T-helper 2 cell treated with Interferon-gamma antibody and Interleukin-4, amounts not matched to agents 5 μg/mL and 100 μg/mL, for 36 hours (primary cell): ENCODE results near the gene SYDE2.
"Not testable (repeated sequence)": the region's sequence is repeated elsewhere in the genome, so short reads cannot be mapped to it uniquely, and the experiment has no call there.

Source experiments
- DNase-seq: peaks from one replicate; pipeline ENCODE4 v3.0.0; 2021; ENCODE audit warnings: low spot score
- H3K27ac Mint-ChIP-seq: one replicate; pipeline ENCODE4 v1.8.0; 2021; ENCODE audit warnings: mild to moderate bottlenecking, mixed read lengths
- H3K27me3 Mint-ChIP-seq: one replicate; pipeline ENCODE4 v1.8.0; 2021; ENCODE audit warnings: low read depth, mixed read lengths
- H3K36me3 Mint-ChIP-seq: one replicate; pipeline ENCODE4 v1.8.0; 2021; ENCODE audit warnings: low read depth, mixed read lengths
- H3K4me1 Mint-ChIP-seq: one replicate; pipeline ENCODE4 v1.8.0; 2021; ENCODE audit warnings: low read depth, mixed read lengths
- H3K4me3 Mint-ChIP-seq: one replicate; pipeline ENCODE4 v1.8.0; 2022; ENCODE audit warnings: mild to moderate bottlenecking, moderate library complexity, mixed read lengths
- H3K9me3 Mint-ChIP-seq: one replicate; pipeline ENCODE4 v1.8.0; 2021; ENCODE audit warnings: mixed read lengths

Gene SYDE2

GRCh38 chr1:85199667-85200462, 951 bp downstream of the SYDE2 start:
- Mint-ChIP-seq H3K27ac (no peak overlapping the region), H3K9me3 (no peaks in the 10 kb centered on the region), H3K4me3 (peak overlapping the region; percentile 81), H3K4me1 (peaks cover 21% of the 10 kb centered on the region), H3K27me3 (peaks cover 26% of the 10 kb centered on the region), H3K36me3 (no peaks in the 10 kb centered on the region)
- DNase-seq, result peak; percentile 15

- no peak for DNase-seq
- peaks cover 21% of the 10 kb centered on the region for H3K4me1 Mint-ChIP-seq
- H3K36me3 Mint-ChIP-seq, result no peaks in the 10 kb centered on the region
- no peak overlapping the region for H3K4me3 Mint-ChIP-seq
- H3K27ac Mint-ChIP-seq, result no peak overlapping the region
- H3K9me3 Mint-ChIP-seq, result no peaks in the 10 kb centered on the region
- H3K27me3 Mint-ChIP-seq, result peaks cover 23% of the 10 kb centered on the region
Measured at GRCh38 chr1:85198864-85199263, 2.0 kb downstream of the SYDE2 start.

- no peak overlapping the region for H3K27ac Mint-ChIP-seq
- H3K9me3 Mint-ChIP-seq, result no peaks in the 10 kb centered on the region
- no peak overlapping the region for H3K4me3 Mint-ChIP-seq
Measured at GRCh38 chr1:85196358-85196757, 4.5 kb downstream of the SYDE2 start.

GRCh38 chr1:85195703-85196102, 5.1 kb downstream of the SYDE2 start:
- Mint-ChIP-seq H3K27me3 (peaks cover 11% of the 10 kb centered on the region), H3K4me1 (peaks cover 12% of the 10 kb centered on the region), H3K4me3 (no peak overlapping the region), H3K27ac (no peak overlapping the region), H3K9me3 (no peaks in the 10 kb centered on the region), H3K36me3 (no peaks in the 10 kb centered on the region)
- no peak for DNase-seq

More at GRCh38 chr1:85196358-85196757, 4.5 kb downstream of the SYDE2 start:
- Mint-ChIP-seq H3K4me1 (peaks cover 12% of the 10 kb centered on the region), H3K36me3 (no peaks in the 10 kb centered on the region), H3K27me3 (peaks cover 11% of the 10 kb centered on the region)
- DNase-seq, result no peak

GRCh38 chr1:85192129-85192528, 8.7 kb downstream of the SYDE2 start:
- H3K4me1 Mint-ChIP-seq, H3K27ac Mint-ChIP-seq, H3K4me3 Mint-ChIP-seq, H3K9me3 Mint-ChIP-seq, H3K27me3 Mint-ChIP-seq, DNase-seq: not testable (repeated sequence)
- peaks cover 12% of the 10 kb centered on the region for H3K36me3 Mint-ChIP-seq

GRCh38 chr1:85189120-85189519, 11.7 kb downstream of the SYDE2 start:
- Mint-ChIP-seq H3K36me3 (peaks cover 12% of the 10 kb centered on the region), H3K27ac (no peak overlapping the region), H3K4me3 (no peak overlapping the region), H3K27me3 (no peaks in the 10 kb centered on the region), H3K4me1 (no peaks in the 10 kb centered on the region), H3K9me3 (peaks cover 5% of the 10 kb centered on the region)
- no peak for DNase-seq

- no peaks in the 10 kb centered on the region for H3K4me1 Mint-ChIP-seq
- H3K27ac Mint-ChIP-seq, result no peak overlapping the region
- peaks cover 12% of the 10 kb centered on the region for H3K36me3 Mint-ChIP-seq
- no peaks in the 10 kb centered on the region for H3K27me3 Mint-ChIP-seq
- H3K4me3 Mint-ChIP-seq, result no peak overlapping the region
- DNase-seq, result no peak
- H3K9me3 Mint-ChIP-seq, result peaks cover 5% of the 10 kb centered on the region
Measured at GRCh38 chr1:85188530-85188929, 12.3 kb downstream of the SYDE2 start.

GRCh38 chr1:85187021-85187420, 13.8 kb downstream of the SYDE2 start:
- H3K27me3 Mint-ChIP-seq, DNase-seq: not testable (repeated sequence)

DNA sequence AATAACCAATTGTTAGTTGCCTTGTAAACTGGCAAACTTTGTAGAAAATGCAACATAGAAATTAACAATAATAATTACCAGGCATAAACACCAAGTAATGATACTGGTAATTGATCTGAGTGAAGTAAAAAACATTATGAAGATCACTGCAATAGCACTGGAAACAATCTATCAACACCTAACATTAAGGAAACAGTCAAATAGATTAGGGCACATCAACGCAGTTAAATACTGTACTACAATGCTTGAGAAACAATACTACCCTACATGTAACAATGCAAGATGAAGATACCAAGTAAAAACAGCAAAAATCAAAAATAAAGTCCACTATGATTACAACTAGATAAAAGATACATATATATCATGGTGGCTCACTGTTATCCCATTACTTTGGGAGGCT, 16.6 kb downstream of the SYDE2 start:
- H3K27ac Mint-ChIP-seq, result no peak overlapping the region
- H3K9me3 Mint-ChIP-seq, result peaks cover 5% of the 10 kb centered on the region
- DNase-seq, result no peak
- H3K4me1 Mint-ChIP-seq, result peaks cover 11% of the 10 kb centered on the region
- no peaks in the 10 kb centered on the region for H3K27me3 Mint-ChIP-seq
- H3K36me3 Mint-ChIP-seq, result peaks cover 7% of the 10 kb centered on the region
- H3K4me3 Mint-ChIP-seq, result no peak overlapping the region

More at GRCh38 chr1:85187021-85187420, 13.8 kb downstream of the SYDE2 start:
- H3K27ac Mint-ChIP-seq, H3K4me3 Mint-ChIP-seq, H3K4me1 Mint-ChIP-seq, H3K9me3 Mint-ChIP-seq: not testable (repeated sequence)
- H3K36me3 Mint-ChIP-seq, result peaks cover 12% of the 10 kb centered on the region

- no peak overlapping the region for H3K4me3 Mint-ChIP-seq
- peaks cover 16% of the 10 kb centered on the region for H3K4me1 Mint-ChIP-seq
- no peaks in the 10 kb centered on the region for H3K9me3 Mint-ChIP-seq
- H3K27me3 Mint-ChIP-seq, result no peaks in the 10 kb centered on the region
- no peak for DNase-seq
- H3K27ac Mint-ChIP-seq, result no peak overlapping the region
- peaks cover under 1% of the 10 kb centered on the region for H3K36me3 Mint-ChIP-seq
Measured at GRCh38 chr1:85182700-85183099, 18.1 kb downstream of the SYDE2 start.

DNA sequence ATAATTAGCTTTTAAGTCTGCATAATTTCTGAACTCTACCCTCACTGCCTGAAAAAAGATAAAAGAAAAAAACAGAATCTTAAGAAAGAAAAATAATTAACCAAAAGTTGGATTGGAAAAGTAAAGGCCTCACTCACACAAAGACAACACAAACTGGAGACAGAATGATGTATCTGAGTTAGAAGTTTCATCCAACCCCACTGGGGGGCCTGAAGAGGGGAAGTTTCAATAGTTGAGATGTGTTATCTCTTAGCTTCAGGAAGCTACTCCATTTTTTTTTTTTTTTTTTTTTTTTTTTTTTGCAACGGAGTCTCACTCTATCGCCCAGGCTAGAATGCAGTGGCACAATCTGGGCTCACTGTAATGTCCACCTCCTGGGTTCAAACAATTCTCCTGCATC, 19.9 kb downstream of the SYDE2 start:
- no peaks in the 10 kb centered on the region for H3K9me3 Mint-ChIP-seq
- no peaks in the 10 kb centered on the region for H3K27me3 Mint-ChIP-seq
- no peak overlapping the region for H3K27ac Mint-ChIP-seq
- H3K4me3 Mint-ChIP-seq, result no peak overlapping the region
- DNase-seq, result no peak
- peaks cover 19% of the 10 kb centered on the region for H3K4me1 Mint-ChIP-seq
- H3K36me3 Mint-ChIP-seq, result peaks cover 5% of the 10 kb centered on the region

- Mint-ChIP-seq H3K4me1 (peaks cover 19% of the 10 kb centered on the region), H3K9me3 (no peaks in the 10 kb centered on the region), H3K27ac (peak overlapping the region; percentile 69), H3K36me3 (peaks cover 5% of the 10 kb centered on the region), H3K27me3 (no peaks in the 10 kb centered on the region), H3K4me3 (peak overlapping the region; percentile 56)
- no peak for DNase-seq
Measured at GRCh38 chr1:85179522-85179921, 21.3 kb downstream of the SYDE2 start.

DNA sequence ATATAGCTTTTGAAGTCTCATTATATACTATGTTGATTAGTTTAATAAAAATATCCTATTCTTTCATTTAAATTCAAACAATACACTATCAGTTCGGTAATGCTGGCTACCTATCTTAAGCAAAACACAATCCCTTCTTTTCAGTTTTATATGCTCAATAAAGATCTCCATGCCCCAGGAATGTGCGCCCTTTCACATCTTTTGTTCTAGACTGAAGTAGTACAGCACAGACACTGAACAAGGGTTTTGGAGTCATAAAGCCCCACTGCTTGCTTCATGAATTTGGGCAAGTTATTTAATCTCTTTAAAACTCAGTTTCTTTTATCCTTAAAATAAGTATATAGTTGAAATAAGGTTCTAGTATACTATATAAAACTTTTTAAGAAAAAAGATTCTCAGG, 22.4 kb downstream of the SYDE2 start:
- no peak overlapping the region for H3K4me3 Mint-ChIP-seq
- H3K27ac Mint-ChIP-seq, result no peak overlapping the region
- no peak for DNase-seq
- no peaks in the 10 kb centered on the region for H3K27me3 Mint-ChIP-seq
- no peaks in the 10 kb centered on the region for H3K9me3 Mint-ChIP-seq
- H3K36me3 Mint-ChIP-seq, result peaks cover 5% of the 10 kb centered on the region
- peaks cover 19% of the 10 kb centered on the region for H3K4me1 Mint-ChIP-seq

DNA sequence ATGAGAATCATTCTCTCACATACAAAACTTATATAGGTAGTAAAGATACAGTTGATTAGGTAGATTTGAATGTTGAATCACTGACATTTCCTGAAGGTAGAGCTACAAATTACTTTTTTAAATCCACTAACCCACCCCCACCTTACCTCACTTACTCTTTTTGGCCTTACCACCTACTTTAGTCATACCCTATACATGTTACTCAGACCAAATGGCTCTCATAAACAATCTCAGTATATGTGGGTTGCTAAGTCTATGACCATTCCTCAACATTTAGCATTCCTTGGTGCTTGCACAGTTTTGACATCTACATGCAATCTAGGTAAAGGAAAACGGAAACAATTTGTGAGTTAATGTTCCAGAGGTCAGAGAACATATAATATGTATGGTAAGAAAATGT, 26.3 kb downstream of the SYDE2 start:
- H3K4me1 Mint-ChIP-seq, result peaks cover 21% of the 10 kb centered on the region
- peaks cover 5% of the 10 kb centered on the region for H3K36me3 Mint-ChIP-seq
- H3K9me3 Mint-ChIP-seq, result no peaks in the 10 kb centered on the region
- H3K27ac Mint-ChIP-seq, result no peak overlapping the region
- no peak overlapping the region for H3K4me3 Mint-ChIP-seq
- DNase-seq, result no peak
- no peaks in the 10 kb centered on the region for H3K27me3 Mint-ChIP-seq
